ENCODE results near the gene BACE2. TPM values are rescaled to one million over a fixed set of nuclear protein-coding genes. Genes with fewer than 3 reads are reported as not detected.

The BACE2 gene
- total and polyA plus RNA-seq, 2 donors (not counting 1 experiment from before 2014, with no cell fraction given), result 19.5 to 31.5 TPM

- Histone ChIP-seq H3K4me1 (ENCODE audit: control insufficient read depth, extremely low read depth, insufficient read depth, low read length) (no peaks in the 10 kb centered on the region), H3K27ac (ENCODE audit: insufficient read depth, low read length) (no peak overlapping the region), H2AFZ (ENCODE audit: low read length) (no peak overlapping the region), H3K27me3 (ENCODE audit: control insufficient read depth, insufficient read depth, low read length) (no peaks in the 10 kb centered on the region), H3K36me3 (ENCODE audit: control insufficient read depth, insufficient read depth, low read length) (no peaks in the 10 kb centered on the region), H3K9ac (ENCODE audit: insufficient read depth, low read length) (no peak overlapping the region), H4K20me1 (ENCODE audit: control insufficient read depth, extremely low read depth, insufficient read depth, low read length) (no peaks in the 10 kb centered on the region), H3K9me3 (ENCODE audit: control insufficient read depth, insufficient read depth, low read depth, low read length) (no peaks in the 10 kb centered on the region), H3K4me2 (ENCODE audit: extremely low read depth, insufficient read depth, low read length) (no peak overlapping the region), H3K79me2 (ENCODE audit: control insufficient read depth, insufficient read depth, low read length) (no peaks in the 10 kb centered on the region), H3K4me3 (replicated peaks in 1 of 4; ENCODE audit: control extremely low read depth in 1 of 4, insufficient read depth in 1 of 4, low read depth in 3 of 4, low read length in 4 of 4) (no peak overlapping the region)
- TF ChIP-seq CTCF (conservative IDR thresholded peaks at IDR 0.05 in 1 of 2, IDR thresholded peaks at IDR 0.05 in 1 of 2; ENCODE audit: low read depth in 1 of 2, low read length in 2 of 2) (no peak), EZH2 (IDR thresholded peaks at IDR 0.05; ENCODE audit: low read length, missing control alignments) (no peak)
- DNase-seq (ENCODE audit: low read depth in 2 of 2), result no peak
Measured at GRCh38 chr21:41209016-41209619, 41.2 kb downstream of the BACE2 start.

GRCh38 chr21:41210426-41211059, 42.6 kb downstream of the BACE2 start:
- Histone ChIP-seq H3K4me2 (ENCODE audit: extremely low read depth, insufficient read depth, low read length) (no peak overlapping the region), H3K27ac (ENCODE audit: insufficient read depth, low read length) (no peak overlapping the region)
- peak in 1 of 2 donors; percentile 80 for DNase-seq (ENCODE audit: low read depth in 2 of 2)

More at GRCh38 chr21:41210426-41211059, 42.6 kb downstream of the BACE2 start:
- no peaks in the 10 kb centered on the region for H4K20me1 ChIP-seq (ENCODE audit: control insufficient read depth, extremely low read depth, insufficient read depth, low read length)
- H3K4me3 ChIP-seq (replicated peaks in 1 of 4; ENCODE audit: control extremely low read depth in 1 of 4, insufficient read depth in 1 of 4, low read depth in 3 of 4, low read length in 4 of 4), result no peak overlapping the region
- no peaks in the 10 kb centered on the region for H3K79me2 ChIP-seq (ENCODE audit: control insufficient read depth, insufficient read depth, low read length)
- no peaks in the 10 kb centered on the region for H3K4me1 ChIP-seq (ENCODE audit: control insufficient read depth, extremely low read depth, insufficient read depth, low read length)
- TF ChIP-seq EZH2 (IDR thresholded peaks at IDR 0.05; ENCODE audit: low read length, missing control alignments) (no peak), CTCF (conservative IDR thresholded peaks at IDR 0.05 in 1 of 2, IDR thresholded peaks at IDR 0.05 in 1 of 2; ENCODE audit: low read depth in 1 of 2, low read length in 2 of 2) (no peak)
- H3K27me3 ChIP-seq (ENCODE audit: control insufficient read depth, insufficient read depth, low read length), result no peaks in the 10 kb centered on the region
- H2AFZ ChIP-seq (ENCODE audit: low read length), result no peak overlapping the region
- no peaks in the 10 kb centered on the region for H3K36me3 ChIP-seq (ENCODE audit: control insufficient read depth, insufficient read depth, low read length)
- no peak overlapping the region for H3K9ac ChIP-seq (ENCODE audit: insufficient read depth, low read length)
- H3K9me3 ChIP-seq (ENCODE audit: control insufficient read depth, insufficient read depth, low read depth, low read length), result no peaks in the 10 kb centered on the region

Data from fibroblast of lung (primary cell).